Superior temporal gyrus (tissue), 1 donor: Measurements from ENCODE around the gene DGKD.
A peak's percentile ranks its signal among the peaks of the same experiment; 100 is the strongest.

ENCODE experiments used
- DNase-seq: peaks from one replicate; pipeline ENCODE4 v3.0.0-alpha.2; 2016; ENCODE audit errors: extremely low spot score

The DGKD gene

DNA sequence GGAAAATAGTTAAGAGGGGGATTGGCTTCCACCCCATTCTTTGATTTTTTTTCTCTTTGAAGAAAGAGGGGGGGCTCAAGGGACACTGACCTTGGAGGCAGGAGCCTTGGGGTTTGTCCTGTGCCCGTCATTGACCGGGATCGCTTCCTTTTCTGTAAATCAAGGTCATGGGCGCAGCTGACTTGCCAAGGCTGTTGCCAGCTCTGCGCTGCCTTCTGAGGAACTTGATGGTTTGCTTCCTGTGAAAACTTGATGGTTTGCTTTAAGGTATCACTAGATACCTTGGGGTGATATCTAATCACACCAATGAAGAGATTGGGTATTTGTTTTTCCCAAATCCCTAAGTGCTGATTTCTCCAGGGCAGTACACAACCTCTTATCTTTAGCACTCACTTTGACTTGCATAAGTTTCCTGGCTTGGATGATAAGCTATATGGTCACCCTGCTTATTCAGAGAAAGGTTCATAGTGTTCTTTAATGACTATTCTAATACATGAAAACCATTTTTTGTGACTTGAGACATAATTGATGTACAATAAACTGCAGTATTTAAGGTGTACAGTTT lies 56.0 kb downstream of the DGKD start:
- DNase-seq: no peak

- DNase-seq: no peak
These were observed 56.9 kb downstream of the DGKD start for GRCh38 chr2:233411162-233411561.

DNA sequence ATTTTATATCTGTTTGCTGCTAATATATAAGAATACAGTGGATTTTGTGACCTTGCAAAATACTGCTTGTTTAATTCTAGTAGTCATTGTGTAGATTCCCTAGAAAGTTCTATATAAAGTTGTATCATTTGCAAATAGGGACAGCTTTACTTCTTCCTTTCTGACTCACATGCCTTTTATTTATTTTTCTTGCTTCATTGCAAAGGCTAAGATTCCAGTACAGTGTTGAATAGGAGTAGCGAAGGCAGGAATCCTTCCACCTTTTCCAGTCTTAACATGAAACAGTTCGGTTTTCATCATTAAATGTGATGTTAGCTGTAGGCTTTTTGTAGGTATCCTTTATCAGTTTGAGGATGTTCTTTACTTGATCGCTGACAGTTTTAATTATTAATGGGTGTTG lies 58.1 kb downstream of the DGKD start:
- no peak for DNase-seq

GRCh38 chr2:233413046-233413445 lies 58.8 kb downstream of the DGKD start:
- DNase-seq: no peak

GRCh38 chr2:233413559-233414272 lies 59.4 kb downstream of the DGKD start:
- peak; percentile 37 for DNase-seq

GRCh38 chr2:233414273-233414654 lies 60.0 kb downstream of the DGKD start:
- no peak for DNase-seq

GRCh38 chr2:233414777-233415570 lies 60.7 kb downstream of the DGKD start:
- DNase-seq: no peak

- DNase-seq: no peak
These were observed 61.9 kb downstream of the DGKD start for GRCh38 chr2:233416199-233416598.

- DNase-seq: no peak
These were observed 62.4 kb downstream of the DGKD start for GRCh38 chr2:233416706-233417105.

GRCh38 chr2:233417282-233417681 lies 63.0 kb downstream of the DGKD start:
- DNase-seq: no peak

DNA sequence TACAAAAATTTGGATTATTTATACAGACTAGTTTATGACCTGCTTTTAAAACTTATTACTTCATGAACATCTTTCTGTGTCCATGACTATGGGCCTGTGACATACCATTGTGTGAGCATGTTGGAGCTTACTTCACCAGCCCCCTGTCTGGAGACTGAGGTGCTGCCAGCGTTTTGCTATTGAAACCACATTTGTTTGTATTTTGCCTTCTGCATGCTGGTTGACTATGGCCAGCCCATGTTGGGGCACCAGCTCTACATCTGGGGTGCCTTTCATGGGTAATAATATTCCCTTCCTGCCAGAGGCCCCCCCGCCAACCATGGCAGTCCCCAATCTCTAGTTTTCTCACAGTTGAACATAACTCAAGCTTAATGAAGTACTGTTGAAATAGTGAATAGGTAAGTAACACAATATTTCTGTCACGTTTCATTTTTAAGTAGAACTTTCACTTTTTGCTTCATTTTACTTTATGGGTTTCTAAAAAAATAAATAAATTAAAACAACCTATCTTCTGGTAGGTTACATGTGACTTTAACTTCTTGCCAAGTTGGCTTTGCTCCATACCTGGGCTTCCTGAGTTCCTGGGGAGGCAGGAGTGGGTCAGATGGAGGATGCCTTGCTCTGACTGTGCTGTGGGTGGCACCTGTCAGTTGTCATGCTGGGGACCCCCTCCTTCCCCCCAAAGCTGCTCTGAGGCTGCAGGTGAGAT lies 63.9 kb downstream of the DGKD start:
- DNase-seq: no peak

- DNase-seq: no peak
These were observed 64.7 kb downstream of the DGKD start for GRCh38 chr2:233418761-233419546.

- DNase-seq: no peak
These were observed 65.5 kb downstream of the DGKD start for GRCh38 chr2:233419602-233420391.

GRCh38 chr2:233421091-233421816 lies 67.0 kb downstream of the DGKD start:
- no peak for DNase-seq

DNA sequence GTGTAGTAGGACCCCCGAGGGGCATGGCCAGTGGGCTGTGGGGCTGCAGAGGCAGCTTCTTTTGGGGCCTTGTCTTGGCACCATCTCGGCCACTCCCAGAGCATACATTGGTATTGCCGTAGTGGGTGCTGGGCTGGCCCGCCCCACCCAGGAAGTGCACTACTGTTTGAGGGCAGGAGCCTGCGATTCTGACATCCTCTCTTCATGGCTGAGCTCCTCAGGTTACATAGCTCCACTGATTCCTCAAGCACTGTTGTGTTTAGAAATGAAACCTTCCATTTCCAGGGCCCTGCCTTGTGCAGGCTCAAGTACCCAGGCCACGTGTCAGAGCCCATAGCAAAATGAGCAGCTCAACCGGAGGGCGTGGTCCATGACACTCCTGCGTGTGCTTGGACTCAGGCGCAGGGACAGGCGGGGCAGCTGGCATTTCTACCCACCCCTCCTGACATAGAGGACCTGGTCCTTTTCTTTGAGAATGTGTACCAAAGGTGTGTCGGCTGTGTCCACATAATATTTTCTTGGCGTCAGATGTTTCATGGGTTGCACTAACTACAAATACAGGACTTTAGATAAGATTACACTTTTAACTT lies 67.9 kb downstream of the DGKD start:
- DNase-seq: no peak

DNA sequence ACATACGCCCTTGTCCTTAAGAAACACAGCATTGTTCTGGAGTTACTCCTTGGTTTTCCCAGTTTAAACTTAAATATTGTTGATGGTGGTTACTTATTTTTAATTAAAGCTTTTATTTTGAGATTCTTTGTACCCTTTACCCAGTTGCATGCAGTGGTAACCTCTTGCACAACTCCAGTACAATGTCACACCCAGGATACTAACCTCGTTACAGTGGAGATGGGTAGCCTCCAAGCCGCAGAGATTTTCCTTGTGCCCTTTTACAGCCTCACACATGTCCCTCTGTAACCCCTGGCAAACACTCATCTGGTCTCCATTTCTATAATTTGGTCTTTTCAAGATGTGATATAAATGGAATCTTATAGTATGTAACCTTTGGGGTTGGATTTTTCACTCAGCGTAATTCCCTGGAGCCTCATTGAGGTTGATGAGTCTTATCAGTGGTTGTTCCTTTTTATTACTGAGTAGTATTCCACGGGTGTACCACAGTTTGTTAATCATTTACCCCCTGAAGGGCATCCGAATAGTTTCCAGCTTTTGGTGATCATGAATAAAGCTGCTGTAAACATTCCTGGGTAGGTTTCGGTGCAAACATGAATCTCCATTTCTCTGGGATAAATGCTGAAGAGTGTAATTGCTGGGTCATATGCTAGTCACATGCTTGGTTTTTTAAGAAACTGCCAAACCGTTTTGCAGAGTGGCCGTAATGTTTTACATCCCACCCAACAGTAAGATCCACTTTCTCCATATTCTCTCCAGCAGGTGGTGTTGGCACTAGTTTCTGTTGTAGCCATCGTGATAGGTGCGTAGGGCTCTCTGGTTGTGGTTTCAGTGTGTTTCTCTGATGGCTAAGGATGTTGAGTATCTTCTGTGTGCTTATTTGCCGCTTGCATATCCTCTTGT lies 68.6 kb downstream of the DGKD start:
- no peak for DNase-seq

DNA sequence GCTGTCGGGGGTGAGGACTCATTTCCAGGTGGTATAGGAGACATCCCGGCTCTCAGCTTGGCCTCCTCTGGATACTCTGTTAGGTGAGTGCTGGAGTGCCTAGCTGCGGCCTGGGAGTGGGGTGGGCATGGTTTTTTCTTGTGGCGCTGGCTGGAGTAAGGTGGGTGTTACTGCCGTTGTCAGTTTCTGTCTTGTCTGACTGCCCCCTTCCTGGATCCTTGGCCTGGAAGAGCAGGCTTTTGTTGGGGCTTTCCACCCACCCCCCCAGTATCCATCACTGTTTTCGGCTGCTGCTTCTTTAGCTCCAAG lies 69.2 kb downstream of the DGKD start:
- DNase-seq: no peak

GRCh38 chr2:233424154-233424951 lies 70.1 kb downstream of the DGKD start:
- DNase-seq: no peak
